Measurements from ENCODE around the gene HES4. TPM values are rescaled to one million over a fixed set of nuclear protein-coding genes. Genes with fewer than 3 reads are reported as not detected.

HES4 gene
- total and polyA plus RNA-seq, 7 donors, result 2.3 to 21.8 (median 12.3) TPM

- TF ChIP-seq CTCF (IDR thresholded peaks at IDR 0.05), result no peak
- no peaks in the 10 kb centered on the region for H3K36me3 ChIP-seq (ENCODE audit: insufficient read depth in 1 of 2, low read depth in 1 of 2)
- H3K9me3 ChIP-seq, result no peaks in the 10 kb centered on the region
- H3K4me1 ChIP-seq, result no peaks in the 10 kb centered on the region
- no peak for ATAC-seq
- no peak overlapping the region for H3K4me3 ChIP-seq
- no peaks in the 10 kb centered on the region for H3K27me3 ChIP-seq (ENCODE audit: insufficient read depth in 3 of 3, low read length in 2 of 3)
- 95 to 96% (median 95%) methylated on average over 22 to 26 of the region's 26 CpGs for WGBS, 3 donors
- no peak overlapping the region for H3K27ac ChIP-seq
- DNase-seq, result no peak
- intact Hi-C loops (cut with DNase I), result no loop called here
Measured at GRCh38 chr1:1046767-1047166, 46.9 kb upstream of the HES4 start.

- no peak overlapping the region for H3K4me3 ChIP-seq
- H3K27ac ChIP-seq, result no peak overlapping the region
- WGBS, 3 donors, result 89 to 95% (median 93%) methylated on average over 17 to 20 of the region's 20 CpGs
- TF ChIP-seq CTCF (IDR thresholded peaks at IDR 0.05), result no peak
- H3K4me1 ChIP-seq, result no peaks in the 10 kb centered on the region
- DNase-seq (no peak), ATAC-seq (no peak)
- intact Hi-C loops (cut with DNase I), result no loop called here
- H3K27me3 ChIP-seq (ENCODE audit: insufficient read depth in 3 of 3, low read length in 2 of 3), result peaks cover 0 to 1% (median 0%) of the 10 kb centered on the region in 3 donors
- H3K36me3 ChIP-seq (ENCODE audit: insufficient read depth in 1 of 2, low read depth in 1 of 2), result no peaks in the 10 kb centered on the region
- H3K9me3 ChIP-seq, result no peaks in the 10 kb centered on the region
Measured at GRCh38 chr1:1046243-1046642, 46.3 kb upstream of the HES4 start.

GRCh38 chr1:1045129-1045528 lies 45.2 kb upstream of the HES4 start:
- no peak for DNase-seq
- intact Hi-C loops (cut with DNase I), result no loop called here

GRCh38 chr1:1044455-1045078 lies 44.7 kb upstream of the HES4 start:
- intact Hi-C loops (cut with DNase I), result no loop called here
- WGBS, 3 donors, result 86 to 92% (median 88%) methylated on average over 34 of the region's 34 CpGs
- no peaks in the 10 kb centered on the region for H3K9me3 ChIP-seq
- no peak for TF ChIP-seq CTCF (IDR thresholded peaks at IDR 0.05)
- H3K27ac ChIP-seq, result no peak overlapping the region
- DNase-seq (no peak), ATAC-seq (no peak)
- no peaks in the 10 kb centered on the region for H3K36me3 ChIP-seq (ENCODE audit: insufficient read depth in 1 of 2, low read depth in 1 of 2)
- no peak overlapping the region for H3K4me3 ChIP-seq
- peaks cover 9% of the 10 kb centered on the region for H3K4me1 ChIP-seq
- peaks cover 0 to 14% (median 6%) of the 10 kb centered on the region in 3 donors for H3K27me3 ChIP-seq (ENCODE audit: insufficient read depth in 3 of 3, low read length in 2 of 3)

More at GRCh38 chr1:1045129-1045528, 45.2 kb upstream of the HES4 start:
- no peak for TF ChIP-seq CTCF (IDR thresholded peaks at IDR 0.05)
- H3K9me3 ChIP-seq, result no peaks in the 10 kb centered on the region
- no peak overlapping the region for H3K27ac ChIP-seq
- no peak for ATAC-seq
- no peak overlapping the region for H3K4me3 ChIP-seq
- peaks cover 5% of the 10 kb centered on the region for H3K4me1 ChIP-seq
- 93 to 97% (median 95%) methylated on average over 21 to 23 of the region's 23 CpGs for WGBS, 3 donors
- H3K27me3 ChIP-seq (ENCODE audit: insufficient read depth in 3 of 3, low read length in 2 of 3), result peaks cover 0 to 9% (median 3%) of the 10 kb centered on the region in 3 donors
- no peaks in the 10 kb centered on the region for H3K36me3 ChIP-seq (ENCODE audit: insufficient read depth in 1 of 2, low read depth in 1 of 2)

- intact Hi-C loops (cut with DNase I), result no loop called here
- no peak overlapping the region for H3K4me3 ChIP-seq
- WGBS, 3 donors, result 90 to 94% (median 93%) methylated on average over 33 of the region's 33 CpGs
- ATAC-seq (no peak), DNase-seq (no peak)
- peaks cover 0 to 21% (median 12%) of the 10 kb centered on the region in 3 donors for H3K27me3 ChIP-seq (ENCODE audit: insufficient read depth in 3 of 3, low read length in 2 of 3)
- H3K27ac ChIP-seq, result no peak overlapping the region
- peaks cover 9% of the 10 kb centered on the region for H3K4me1 ChIP-seq
- H3K9me3 ChIP-seq, result no peaks in the 10 kb centered on the region
- H3K36me3 ChIP-seq (ENCODE audit: insufficient read depth in 1 of 2, low read depth in 1 of 2), result no peaks in the 10 kb centered on the region
- TF ChIP-seq CTCF (IDR thresholded peaks at IDR 0.05), result no peak
Measured at GRCh38 chr1:1043921-1044320, 44.0 kb upstream of the HES4 start.

Measured in psoas muscle (tissue), 8 donors.